Stomach smooth muscle (tissue), 2 donors: ENCODE results near the gene PDPR.
"Not testable (repeated sequence)": the region's sequence is repeated elsewhere in the genome, so short reads cannot be mapped to it uniquely, and the experiment has no call there.

Source experiments
- H3K27ac ChIP-seq: one replicate; pipeline ENCODE4 v1.7.0; 2013; ENCODE audit warnings: mild to moderate bottlenecking, low read length, inconsistent platforms
- H3K27me3 ChIP-seq, 2 donors: one replicate each; pipeline ENCODE4 v1.7.0; 2013; ENCODE audit warnings: low read length in 2 of 2; ENCODE audit not compliant: insufficient read depth in 2 of 2, control insufficient read depth in 1 of 2
- H3K36me3 ChIP-seq, 2 donors: one replicate each; pipeline ENCODE4 v1.7.0; 2013; ENCODE audit warnings: low read length in 2 of 2; ENCODE audit not compliant: control insufficient read depth in 2 of 2, insufficient read depth in 2 of 2
- H3K4me1 ChIP-seq: one replicate; pipeline ENCODE4 v1.7.0; 2013; ENCODE audit warnings: low read length; ENCODE audit not compliant: control insufficient read depth, insufficient read depth
- H3K4me3 ChIP-seq, 2 donors: one replicate each; pipeline ENCODE4 v1.7.0; 2013; ENCODE audit warnings: low read length in 2 of 2
- H3K9ac ChIP-seq, 2 donors: one replicate each; pipeline ENCODE4 v1.7.0; 2013; ENCODE audit warnings: low read length in 2 of 2, mild to moderate bottlenecking in 1 of 2
- H3K9me3 ChIP-seq, 2 donors: one replicate each; pipeline ENCODE4 v1.7.0; 2013; ENCODE audit warnings: low read length in 2 of 2; ENCODE audit not compliant: control insufficient read depth in 2 of 2
- donor health status: healthy.
- donor health status: Pancreatic carcinoma.

PDPR gene

GRCh38 chr16:70163596-70163995, 49.5 kb downstream of the PDPR start:
- peaks cover 36 to 37% of the 10 kb centered on the region in 2 donors for H3K36me3 ChIP-seq
- no peak overlapping the region for H3K27ac ChIP-seq
- H3K4me3 ChIP-seq: no peak overlapping the region
- H3K9me3 ChIP-seq: no peaks in the 10 kb centered on the region
- no peaks in the 10 kb centered on the region for H3K4me1 ChIP-seq
- peak overlapping the region in 1 of 2 donors; percentile 29 for H3K9ac ChIP-seq
- no peaks in the 10 kb centered on the region for H3K27me3 ChIP-seq

- H3K4me1 ChIP-seq, H3K27ac ChIP-seq, H3K9me3 ChIP-seq, H3K9ac ChIP-seq, H3K27me3 ChIP-seq, H3K4me3 ChIP-seq: not testable (repeated sequence)
- H3K36me3 ChIP-seq: peaks cover 9 to 10% of the 10 kb centered on the region in 2 donors
Measured at GRCh38 chr16:70166688-70167087, 52.6 kb downstream of the PDPR start.

- H3K27ac ChIP-seq, H3K4me1 ChIP-seq, H3K4me3 ChIP-seq, H3K36me3 ChIP-seq, H3K9ac ChIP-seq, H3K27me3 ChIP-seq, H3K9me3 ChIP-seq: not testable (repeated sequence)
Measured at GRCh38 chr16:70173212-70173837, 59.2 kb downstream of the PDPR start, which contains the start of gene CLEC18C. TSS of gene CLEC18C (plus strand) at chr16:70173787. CDS start at chr16:70174279, 492 bp downstream.

GRCh38 chr16:70173916-70174315, 59.8 kb downstream of the PDPR start:
- H3K9ac ChIP-seq, H3K27ac ChIP-seq, H3K9me3 ChIP-seq, H3K4me1 ChIP-seq, H3K27me3 ChIP-seq, H3K4me3 ChIP-seq, H3K36me3 ChIP-seq: not testable (repeated sequence)

GRCh38 chr16:70174387-70174932, 60.3 kb downstream of the PDPR start:
- H3K4me3 ChIP-seq, H3K27me3 ChIP-seq: not testable (repeated sequence)

GRCh38 chr16:70187858-70188607, 73.9 kb downstream of the PDPR start:
- H3K27me3 ChIP-seq, H3K4me1 ChIP-seq, H3K9ac ChIP-seq, H3K27ac ChIP-seq, H3K36me3 ChIP-seq, H3K9me3 ChIP-seq: not testable (repeated sequence)
- H3K4me3 ChIP-seq: peak overlapping the region in 1 of 2 donors; percentile 44

More at GRCh38 chr16:70174387-70174932, 60.3 kb downstream of the PDPR start:
- H3K27ac ChIP-seq, H3K4me1 ChIP-seq, H3K9me3 ChIP-seq, H3K9ac ChIP-seq, H3K36me3 ChIP-seq: not testable (repeated sequence)

- not testable (repeated sequence) for H3K27ac ChIP-seq
Measured at GRCh38 chr16:70188608-70188915, 74.4 kb downstream of the PDPR start.

GRCh38 chr16:70190574-70190973, 76.4 kb downstream of the PDPR start:
- not testable (repeated sequence) for H3K27me3 ChIP-seq, H3K4me1 ChIP-seq, H3K4me3 ChIP-seq, H3K9ac ChIP-seq, H3K27ac ChIP-seq, H3K36me3 ChIP-seq, H3K9me3 ChIP-seq

More at GRCh38 chr16:70188608-70188915, 74.4 kb downstream of the PDPR start:
- H3K9me3 ChIP-seq, H3K9ac ChIP-seq, H3K4me1 ChIP-seq, H3K27me3 ChIP-seq, H3K36me3 ChIP-seq: not testable (repeated sequence)
- peak overlapping the region in 1 of 2 donors; percentile 44 for H3K4me3 ChIP-seq

- H3K27ac ChIP-seq, H3K4me3 ChIP-seq, H3K9me3 ChIP-seq: not testable (repeated sequence)
Measured at GRCh38 chr16:70196683-70197300, 82.7 kb downstream of the PDPR start.

GRCh38 chr16:70197611-70198010, 83.5 kb downstream of the PDPR start:
- not testable (repeated sequence) for H3K27ac ChIP-seq, H3K4me1 ChIP-seq, H3K27me3 ChIP-seq, H3K9me3 ChIP-seq, H3K9ac ChIP-seq, H3K4me3 ChIP-seq, H3K36me3 ChIP-seq

More at GRCh38 chr16:70196683-70197300, 82.7 kb downstream of the PDPR start:
- not testable (repeated sequence) for H3K36me3 ChIP-seq, H3K27me3 ChIP-seq, H3K4me1 ChIP-seq, H3K9ac ChIP-seq

- H3K27me3 ChIP-seq, H3K9me3 ChIP-seq, H3K27ac ChIP-seq, H3K4me3 ChIP-seq, H3K36me3 ChIP-seq, H3K4me1 ChIP-seq, H3K9ac ChIP-seq: not testable (repeated sequence)
Measured at GRCh38 chr16:70198230-70198629, 84.1 kb downstream of the PDPR start.
